Esophagus muscularis mucosa (tissue), 4 donors: ENCODE results near the gene SLC16A4. TPM values are rescaled to one million over a fixed set of nuclear protein-coding genes. Genes with fewer than 3 reads are reported as not detected.

Source experiments
- DNase-seq: peaks from one replicate; pipeline ENCODE4 v3.0.0-alpha.2; 2017; ENCODE audit errors: extremely low spot score
- H3K27ac ChIP-seq, 4 donors: fragments of 200-600 bp; sonication (generic); replicated peaks in 1 of 4; 1 replicate in 3 of 4; 2 replicates in 1 of 4; pipeline ENCODE4 v1.5.1; 2016 to 2019; ENCODE audit warnings: mild to moderate bottlenecking in 1 of 4
- H3K27me3 ChIP-seq, 4 donors: fragments of 200-600 bp; sonication (generic); one replicate each; pipeline versions ENCODE4 v1.5.1 to v1.6.0; 2016 to 2019
- H3K36me3 ChIP-seq, 4 donors: fragments of 200-600 bp; sonication (generic); one replicate each; pipeline ENCODE4 v1.5.1; 2016 to 2019
- H3K4me1 ChIP-seq, 4 donors: fragments of 200-600 bp; sonication (generic); one replicate each; pipeline ENCODE4 v1.5.1; 2016 to 2019
- H3K4me3 ChIP-seq, 4 donors: fragments of 200-600 bp; sonication (generic); 1 replicate in 2 of 4; 2 replicates in 2 of 4; pipeline ENCODE4 v1.5.1; 2016 to 2019; ENCODE audit warnings: mild to moderate bottlenecking in 4 of 4, moderate library complexity in 1 of 4
- H3K9me3 ChIP-seq, 4 donors: fragments of 200-600 bp; sonication (generic); 1 replicate in 3 of 4; 2 replicates in 1 of 4; pipeline ENCODE4 v1.5.1; 2016 to 2019
- CTCF ChIP-seq, 3 experiments: fragments of 200-600 bp in 2 of 3; fragments of 450-650 bp in 1 of 3; sonication (generic) in 2 of 3; IDR thresholded peaks; one replicate each; pipeline ENCODE4 v1.5.1; 2017 to 2019; ENCODE audit warnings: antibody characterized with exemption in 3 of 3, mild to moderate bottlenecking in 2 of 3, moderate library complexity in 1 of 3
- EP300 ChIP-seq: sonication (generic); formaldehyde crosslinking; IDR thresholded peaks from one replicate; pipeline ENCODE4 v1.6.1; 2017; ENCODE audit warnings: antibody characterized with exemption
- POLR2A ChIP-seq: fragments of 450-650 bp; IDR thresholded peaks from one replicate; pipeline ENCODE4 v1.6.1; 2017; ENCODE audit warnings: antibody characterized with exemption, moderate library complexity, mild to moderate bottlenecking, low read depth
- POLR2AphosphoS5 ChIP-seq, 2 donors: sonication (generic); formaldehyde crosslinking; IDR thresholded peaks; one replicate each; pipeline ENCODE4 v1.6.1; 2017; ENCODE audit warnings: antibody characterized with exemption in 2 of 2
- WGBS: methylation state at CpG from one replicate; pipeline ENCODE4 v1.1.5; 2018; 5-methylcytosine and 5-hydroxymethylcytosine counted together
- intact Hi-C: fragments of 100-400 bp; cut with DNase I; formaldehyde crosslinking; loops from one replicate; pipeline ENCODE4 v1.15.1; 2023
- total RNA-seq, 4 donors: library from RNA; depleted of rRNA; stranded (reverse); fragments of >200 nt; gene quantifications; one replicate each; pipeline versions ENCODE4 v1.1.0 to v1.2.1, GENCODE V29; 2016

SLC16A4 gene
- total RNA-seq, 4 donors from 2014 or later, result 5.8 to 8.8 (median 8.4) TPM

DNA sequence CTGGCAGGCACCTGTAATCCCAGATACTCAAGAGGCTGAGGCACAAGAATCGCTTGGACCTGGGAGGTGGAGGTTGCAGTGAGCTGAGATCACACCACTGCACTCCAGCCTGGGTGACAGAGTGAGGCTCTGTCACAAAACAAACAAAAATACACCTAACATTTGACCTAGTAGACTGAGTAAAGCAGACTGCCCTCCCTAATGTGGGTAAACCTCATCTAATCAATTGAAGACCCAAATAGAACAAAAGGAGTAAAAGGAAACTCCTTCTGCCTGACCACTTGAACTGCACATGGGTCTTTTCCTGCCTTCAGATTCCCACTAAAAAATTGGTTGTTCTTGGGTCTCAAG, 70.7 kb downstream of the SLC16A4 start:
- TF ChIP-seq EP300 (no peak), POLR2AphosphoS5 (IDR thresholded peaks at IDR 0.05) (no peak), POLR2A (no peak), CTCF (IDR thresholded peaks at IDR 0.05) (no peak)
- Histone ChIP-seq H3K4me3 (no peak overlapping the region), H3K9me3 (no peaks in the 10 kb centered on the region), H3K36me3 (no peaks in the 10 kb centered on the region), H3K27ac (no peak overlapping the region), H3K27me3 (no peaks in the 10 kb centered on the region), H3K4me1 (no peaks in the 10 kb centered on the region)
- intact Hi-C loops, result no loop called here
- no peak for DNase-seq
- 100% methylated on average over 1 of the region's 1 CpG for WGBS

DNA sequence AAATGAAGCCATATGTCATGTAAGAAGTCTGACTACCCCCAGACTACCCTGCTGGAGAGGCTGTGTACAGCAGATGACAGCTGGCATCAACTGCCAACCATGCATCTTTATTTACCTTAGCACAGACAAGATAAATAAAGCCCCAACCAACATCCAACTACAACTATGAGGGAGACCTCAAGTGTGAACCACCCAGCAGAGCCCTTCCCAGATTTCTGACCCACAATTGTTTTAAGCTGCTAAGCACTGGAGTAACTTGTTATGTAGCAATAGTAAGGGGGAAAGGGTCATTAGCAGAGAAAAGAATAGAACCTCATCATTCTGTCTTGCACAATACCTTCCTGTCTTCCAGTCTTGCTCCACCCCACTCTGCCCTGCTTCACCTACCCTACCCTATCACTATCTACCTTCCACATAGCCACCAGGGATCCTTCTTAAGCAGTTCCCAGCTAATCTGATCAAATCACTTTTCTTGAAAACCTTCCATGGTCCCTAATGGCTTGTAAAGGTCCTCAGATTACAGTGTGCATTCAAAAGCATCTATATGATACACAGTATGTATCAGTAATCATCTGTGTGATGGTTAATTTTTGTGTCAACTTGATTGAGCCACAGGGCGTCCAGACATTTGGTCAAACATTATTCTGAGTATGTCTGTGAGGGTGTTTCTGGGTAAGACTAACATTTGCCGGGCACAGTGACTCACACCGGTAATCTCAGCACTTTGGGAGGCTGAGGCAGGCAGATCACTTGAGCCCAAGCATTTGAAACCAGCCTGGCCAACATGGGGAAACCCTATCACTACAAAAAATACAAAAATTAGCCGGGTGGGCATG, 71.3 kb downstream of the SLC16A4 start:
- H3K4me1 ChIP-seq, result no peaks in the 10 kb centered on the region
- no peaks in the 10 kb centered on the region for H3K9me3 ChIP-seq
- no peak overlapping the region for H3K27ac ChIP-seq
- intact Hi-C loops, result loop anchor here (10.0 kb wide), 1 partner anchor 175 kb away; no protein-coding TSS in a partner anchor
- no peaks in the 10 kb centered on the region for H3K36me3 ChIP-seq
- H3K4me3 ChIP-seq, result no peak overlapping the region
- WGBS, result 89% methylated on average over 4 of the region's 4 CpGs
- H3K27me3 ChIP-seq, result no peaks in the 10 kb centered on the region
- TF ChIP-seq CTCF (IDR thresholded peaks at IDR 0.05) (no peak), POLR2AphosphoS5 (IDR thresholded peaks at IDR 0.05) (no peak), POLR2A (no peak), EP300 (no peak)
- DNase-seq, result no peak

GRCh38 chr1:110318046-110318445, 72.8 kb downstream of the SLC16A4 start:
- no peak for TF ChIP-seq POLR2AphosphoS5 (IDR thresholded peaks at IDR 0.05)
- TF ChIP-seq EP300, result no peak
- no peak for TF ChIP-seq POLR2A
- TF ChIP-seq CTCF (IDR thresholded peaks at IDR 0.05), result no peak
- no peaks in the 10 kb centered on the region for H3K27me3 ChIP-seq
- WGBS, result 80% methylated on average over 4 of the region's 4 CpGs
- H3K4me3 ChIP-seq, result no peak overlapping the region
- no peak for DNase-seq
- no peaks in the 10 kb centered on the region for H3K9me3 ChIP-seq
- no peaks in the 10 kb centered on the region for H3K36me3 ChIP-seq
- intact Hi-C loops, result loop anchor here (10.0 kb wide), 1 partner anchor 177 kb away; no protein-coding TSS in a partner anchor
- H3K27ac ChIP-seq, result no peak overlapping the region
- H3K4me1 ChIP-seq, result no peaks in the 10 kb centered on the region

DNA sequence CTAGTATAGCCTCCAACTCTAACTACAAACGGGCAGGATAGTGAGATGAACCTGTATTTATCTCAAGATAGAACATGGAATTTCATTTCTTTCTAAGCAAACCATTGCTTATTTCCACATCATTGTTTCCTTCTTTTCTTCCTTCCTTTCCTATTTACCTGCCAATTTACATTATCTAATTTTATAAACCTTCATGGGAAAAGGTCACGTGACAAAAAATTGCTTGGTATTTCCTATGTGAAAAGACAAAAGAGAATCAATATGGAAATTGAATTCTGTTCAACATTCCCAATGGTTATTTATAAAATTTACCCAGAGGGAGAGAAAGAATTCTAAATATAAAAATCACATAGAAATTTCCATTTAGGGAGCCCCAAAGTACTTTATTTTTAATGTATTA, 74.1 kb downstream of the SLC16A4 start:
- intact Hi-C loops, result loop anchor here (10.0 kb wide), 1 partner anchor 178 kb away; no protein-coding TSS in a partner anchor

More for the DNA sequence above, 74.1 kb downstream of the SLC16A4 start:
- H3K27me3 ChIP-seq, result no peaks in the 10 kb centered on the region
- no peak overlapping the region for H3K4me3 ChIP-seq
- H3K4me1 ChIP-seq, result peaks cover 7 to 10% (median 9%) of the 10 kb centered on the region in 4 donors
- WGBS, result 79% methylated on average over 2 of the region's 2 CpGs
- no peak for TF ChIP-seq EP300
- no peak for TF ChIP-seq POLR2AphosphoS5 (IDR thresholded peaks at IDR 0.05)
- TF ChIP-seq POLR2A, result no peak
- no peak for TF ChIP-seq CTCF (IDR thresholded peaks at IDR 0.05)
- no peaks in the 10 kb centered on the region for H3K9me3 ChIP-seq
- no peak for DNase-seq
- H3K27ac ChIP-seq, result no peak overlapping the region
- no peaks in the 10 kb centered on the region for H3K36me3 ChIP-seq

Other genes starting within 250 kb of the SLC16A4 start
- 1 to 10 TPM in 1 of 4 donors, under 1 TPM in 3; 0.42 to 1.8 (median 0.57) TPM for gene SLC6A17, start 240.5 kb downstream of the SLC16A4 start, total RNA-seq
- gene KCNC4, start 180.7 kb downstream of the SLC16A4 start, total RNA-seq, result 10 to 100 TPM in 2 of 4 donors, 1 to 10 TPM in 2; 4.6 to 18.0 (median 9.7) TPM
- gene RBM15, start 51.6 kb downstream of the SLC16A4 start, total RNA-seq, result 10 to 100 TPM; 20.6 to 26.6 (median 24.2) TPM
- 100 to 1,000 TPM in 1 of 4 donors, 10 to 100 TPM in 3; 59.9 to 113 (median 71.0) TPM for gene LAMTOR5, start 16.7 kb upstream of the SLC16A4 start, total RNA-seq
- gene PROK1, start 60.1 kb upstream of the SLC16A4 start, total RNA-seq, result not detected
- under 1 TPM in 1 of 4 donors, not detected in 3; 0.23 TPM for gene KCNA10, start 128.1 kb upstream of the SLC16A4 start, total RNA-seq
- gene KCNA2, start 215.3 kb upstream of the SLC16A4 start, total RNA-seq, result 1 to 10 TPM; 1.7 to 4.3 (median 2.7) TPM